NCI-H446 treated with DMSO at 0.1 percent for 48 hours (cell line): ENCODE data around the gene CNOT4.

Source experiments
- DNase-seq: peaks from one replicate; lab custom pipeline; 2025; lab: John Stamatoyannopoulos, UW

Gene CNOT4

DNA sequence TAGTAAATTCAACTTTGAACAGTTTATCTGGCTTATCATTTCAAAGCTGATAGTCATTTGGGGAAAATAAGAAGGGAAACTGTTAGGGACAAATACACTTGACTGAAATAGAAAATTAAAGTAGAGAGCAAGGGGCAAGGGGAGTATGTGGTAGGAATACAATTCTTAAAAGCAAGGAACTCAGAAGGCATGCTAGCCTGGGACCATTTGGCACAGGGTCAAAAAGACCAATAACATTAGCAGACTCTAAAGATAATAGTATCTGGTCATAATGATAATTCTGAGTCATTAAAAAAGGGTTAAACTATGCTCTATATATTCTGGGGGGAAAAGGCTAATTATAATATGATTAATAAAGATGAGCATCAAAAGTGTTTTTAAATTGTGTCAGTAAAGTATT, 112.2 kb downstream of the CNOT4 start:
- DNase-seq, result no peak

DNA sequence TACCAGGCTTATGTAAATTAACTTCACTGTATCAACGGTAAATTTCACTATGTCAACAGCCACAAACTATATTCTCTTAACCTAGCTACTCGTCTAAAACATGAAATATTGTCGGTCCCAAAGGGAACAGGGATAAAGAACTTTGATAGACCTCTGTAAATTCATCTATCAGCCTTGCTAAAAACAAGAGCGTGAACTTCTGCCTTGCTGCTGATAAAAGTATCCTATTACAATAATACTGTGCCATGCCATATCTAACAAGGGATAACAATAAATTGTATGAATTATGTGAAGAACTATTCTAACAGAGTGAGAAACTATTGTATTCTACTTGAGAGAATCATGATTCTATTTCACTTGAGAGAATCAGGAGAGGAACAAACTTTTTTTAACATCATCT, 117.2 kb downstream of the CNOT4 start:
- no peak for DNase-seq

DNA sequence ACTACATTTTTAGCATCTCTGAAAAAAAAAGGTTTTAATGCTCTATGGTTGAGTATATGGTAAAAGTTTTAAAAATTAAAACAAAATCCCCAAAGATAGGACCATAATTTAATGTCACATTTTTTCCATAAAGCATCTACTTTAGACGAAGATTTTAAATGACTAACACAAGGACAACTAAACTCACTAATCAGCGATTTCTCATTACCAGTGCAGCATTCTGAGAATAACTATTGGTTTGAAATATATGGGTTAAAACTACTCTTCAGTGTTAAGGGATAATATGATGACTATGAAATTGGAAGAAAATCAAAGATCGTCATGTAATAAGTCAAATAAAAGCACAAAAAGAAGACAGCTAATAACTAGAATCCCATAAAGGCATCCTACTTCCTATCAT, 118.4 kb downstream of the CNOT4 start:
- DNase-seq, result no peak

GRCh38 chr7:135390829-135391228, 119.1 kb downstream of the CNOT4 start:
- DNase-seq, result no peak

DNA sequence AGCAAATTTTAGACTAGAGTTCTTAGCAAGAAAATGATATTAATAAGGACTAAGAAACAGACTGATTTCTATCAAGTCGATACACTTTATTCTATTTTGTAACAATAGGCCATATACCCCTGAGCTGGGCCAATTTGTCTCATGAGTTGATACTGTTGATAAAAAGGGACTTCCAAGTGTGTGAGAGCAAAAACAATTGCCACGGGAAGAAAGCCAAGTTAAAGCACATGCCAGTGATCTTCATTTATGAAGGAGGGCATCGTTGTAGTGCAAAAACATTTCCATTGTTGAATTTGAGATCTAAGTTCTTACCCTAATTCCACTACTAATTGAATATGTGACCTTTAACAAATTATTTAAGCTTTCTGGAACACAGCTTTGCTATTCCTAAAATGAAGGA, 119.9 kb downstream of the CNOT4 start:
- no peak for DNase-seq

DNA sequence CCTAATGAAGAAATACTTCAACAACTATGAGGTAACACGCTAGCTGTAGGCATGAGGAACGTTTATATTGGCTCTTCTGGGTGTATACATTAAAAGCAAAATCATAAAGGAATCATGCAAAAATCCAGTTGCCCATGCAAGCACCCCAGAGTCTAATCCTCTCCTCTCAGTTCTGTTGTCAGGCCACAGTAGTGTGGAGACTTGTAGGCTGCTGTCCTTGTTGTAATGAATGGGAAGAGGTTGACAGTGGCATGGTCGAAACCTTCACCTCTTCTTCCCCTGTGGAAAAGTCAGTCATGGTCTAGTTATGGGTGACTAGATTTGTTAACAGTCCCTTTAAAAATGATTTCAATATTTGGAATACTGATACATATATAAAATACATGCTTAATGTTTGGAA, 121.3 kb downstream of the CNOT4 start:
- no peak for DNase-seq

DNA sequence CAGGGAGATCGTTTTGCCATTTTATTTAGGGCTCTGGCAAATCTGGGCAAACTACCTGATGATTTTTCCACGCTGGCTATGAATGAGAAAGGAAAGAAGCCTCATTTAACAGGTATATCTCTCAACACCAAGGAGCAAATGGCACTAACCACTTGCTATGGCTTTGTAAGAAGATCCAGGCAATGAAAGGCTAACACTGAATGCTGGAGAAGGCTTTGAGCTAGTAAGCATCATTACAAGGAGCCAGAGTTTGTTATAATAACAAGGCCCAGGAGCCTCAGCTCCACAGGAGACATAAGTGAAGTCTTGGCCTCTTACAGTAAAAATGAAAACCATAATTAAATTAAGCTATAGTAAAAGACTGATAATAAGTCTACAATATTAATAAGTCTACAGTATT, 123.1 kb downstream of the CNOT4 start:
- no peak for DNase-seq

DNA sequence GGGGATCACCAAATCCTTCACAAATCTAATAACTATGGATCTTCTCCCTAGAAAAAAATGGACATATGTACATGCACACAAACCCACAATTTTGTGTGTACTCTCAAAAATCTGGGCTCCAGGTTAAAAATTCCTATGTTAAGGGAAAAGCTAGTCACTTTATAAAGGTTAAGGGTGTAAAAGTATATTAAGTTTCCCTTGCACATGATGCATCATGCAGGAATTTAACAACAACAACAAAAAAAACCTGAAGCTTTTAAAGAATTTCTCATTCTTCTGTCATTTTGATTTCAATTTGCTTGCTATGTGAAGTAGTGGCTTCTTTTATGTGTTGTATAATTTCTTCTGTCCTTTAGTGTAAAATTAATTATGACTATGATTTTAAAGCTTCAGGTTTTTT, 123.7 kb downstream of the CNOT4 start:
- DNase-seq, result no peak

- no peak for DNase-seq
Observed at GRCh38 chr7:135385209-135385608, 124.7 kb downstream of the CNOT4 start.

DNA sequence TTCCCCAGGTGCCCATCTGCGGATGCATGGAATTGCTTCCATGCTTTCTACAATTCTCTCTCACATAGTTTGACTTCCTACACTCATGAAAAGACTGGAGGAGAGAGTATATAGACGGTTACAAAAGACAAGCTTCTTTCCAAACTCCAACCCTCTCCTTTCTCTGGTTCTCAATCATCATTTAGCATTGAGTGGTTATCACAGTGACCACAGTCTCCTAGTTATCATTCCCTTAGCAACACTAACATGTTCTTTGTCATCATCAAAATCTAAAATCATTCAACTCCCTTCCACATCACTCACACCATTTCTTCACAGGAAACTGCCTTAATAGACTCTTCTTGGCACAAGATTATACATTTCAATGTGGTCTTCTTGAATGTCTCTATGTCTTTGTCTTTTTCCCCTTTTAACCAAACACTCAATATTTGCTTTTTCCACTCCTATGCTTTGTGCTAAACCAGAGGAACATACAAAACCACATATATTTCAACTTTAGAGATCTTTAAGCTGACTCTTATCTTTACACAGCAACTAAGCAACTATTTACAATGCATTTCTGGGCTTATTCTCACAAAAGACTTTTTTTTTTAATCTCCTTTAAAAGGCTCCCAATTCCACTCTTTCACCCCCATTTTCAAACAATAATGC, 126.3 kb downstream of the CNOT4 start:
- DNase-seq, result no peak

DNA sequence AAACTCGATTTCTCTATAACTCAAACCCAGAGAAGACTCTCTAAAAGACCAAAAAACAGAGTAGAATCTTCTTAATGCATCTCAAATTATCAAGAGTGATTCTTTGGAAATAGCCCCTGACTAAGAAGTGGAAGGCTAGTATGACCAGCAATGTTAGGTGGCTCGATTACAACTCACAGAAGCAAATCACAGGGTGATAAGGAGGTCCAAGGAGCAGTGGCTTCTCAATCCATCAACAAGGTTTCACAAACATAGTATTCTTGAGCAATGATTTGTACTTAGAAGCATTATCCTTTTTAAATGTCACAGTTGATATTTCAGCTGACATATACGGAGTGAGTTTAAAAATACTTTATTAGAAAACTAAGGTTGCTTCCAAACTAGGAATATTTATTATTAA, 127.7 kb downstream of the CNOT4 start:
- DNase-seq, result no peak

GRCh38 chr7:135381369-135381768, 128.5 kb downstream of the CNOT4 start:
- no peak for DNase-seq

DNA sequence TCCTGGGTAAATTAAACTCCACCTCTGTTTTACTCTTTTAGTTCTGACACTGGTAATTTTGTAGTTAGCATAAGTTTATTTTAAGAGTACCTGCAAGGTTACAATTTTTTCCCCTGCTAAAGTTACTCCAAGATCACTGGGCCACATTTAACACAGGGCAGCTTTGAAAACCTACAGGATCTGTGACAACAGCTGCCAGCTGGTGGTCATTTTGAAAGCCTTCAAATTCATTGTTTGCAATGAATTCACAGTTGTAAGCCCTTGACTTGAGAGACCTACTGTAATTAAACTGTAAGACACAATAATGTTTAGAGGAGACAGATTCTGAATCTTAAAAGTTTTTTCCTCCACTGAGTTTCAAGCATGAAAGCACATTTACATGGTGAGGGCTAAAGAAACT, 129.6 kb downstream of the CNOT4 start:
- DNase-seq, result no peak

DNA sequence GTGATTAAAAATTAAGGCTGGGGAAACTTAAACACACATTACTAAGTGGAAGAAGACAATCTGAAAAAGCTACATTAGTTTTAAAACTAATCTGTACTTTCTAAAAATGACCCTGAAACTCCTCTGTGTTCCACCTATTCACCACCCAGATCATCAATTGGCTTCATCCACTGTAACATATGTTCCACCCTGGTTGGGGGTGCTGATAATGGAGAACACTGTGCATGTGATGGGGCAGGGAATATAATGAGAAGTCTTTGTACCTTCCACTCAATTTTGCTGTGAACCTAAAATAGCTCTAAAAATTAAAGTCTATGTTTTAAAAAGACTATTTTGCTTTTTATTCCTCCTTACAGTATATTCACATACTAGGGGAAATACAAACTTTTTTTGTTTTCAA, 132.7 kb downstream of the CNOT4 start:
- no peak for DNase-seq

- DNase-seq, result no peak
Observed at GRCh38 chr7:135375908-135376699, 133.8 kb downstream of the CNOT4 start.

DNA sequence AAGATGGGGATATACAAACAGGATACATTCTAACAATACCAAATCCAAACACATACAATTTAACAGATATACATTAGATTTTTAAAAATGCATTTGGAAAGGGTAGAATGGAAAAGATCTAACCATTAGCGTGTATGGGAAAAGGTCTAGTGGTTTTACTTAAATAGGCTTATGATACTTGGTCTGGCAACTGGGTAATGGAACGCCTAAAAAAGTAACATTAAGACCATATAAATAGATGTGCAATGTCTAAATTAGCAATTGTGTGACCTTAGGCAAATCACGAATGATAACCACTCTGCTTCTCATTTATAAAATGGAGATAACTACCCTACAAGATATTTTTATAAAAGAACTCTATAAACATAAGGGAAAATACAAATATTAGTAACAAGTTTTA, 135.2 kb downstream of the CNOT4 start:
- no peak for DNase-seq

- DNase-seq, result no peak
Observed at GRCh38 chr7:135372222-135372621, 137.7 kb downstream of the CNOT4 start.

- DNase-seq, result no peak
Observed at GRCh38 chr7:135370656-135371055, 139.2 kb downstream of the CNOT4 start.

DNA sequence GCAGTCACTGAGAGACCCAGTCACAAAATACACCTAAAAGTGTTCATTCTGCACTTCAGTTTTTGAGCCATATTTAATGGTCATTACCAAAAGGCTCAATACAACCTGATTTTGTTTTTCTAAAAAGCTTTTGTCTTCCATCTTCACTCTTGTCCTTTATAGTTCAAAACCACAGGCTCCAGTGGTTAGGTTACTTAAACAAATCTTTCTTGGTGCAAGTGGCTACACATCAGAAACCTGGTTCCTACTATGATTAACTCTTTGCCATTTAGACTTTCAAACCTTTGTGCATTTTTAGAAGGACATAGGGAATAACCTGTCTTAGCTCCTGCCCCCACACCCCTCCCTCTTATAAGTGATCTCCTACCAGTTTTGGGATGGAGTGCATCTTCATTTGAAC, 140.5 kb downstream of the CNOT4 start:
- no peak for DNase-seq

GRCh38 chr7:135368416-135369186, 141.3 kb downstream of the CNOT4 start:
- DNase-seq, result no peak

- DNase-seq, result no peak
Observed at GRCh38 chr7:135366843-135367508, 142.9 kb downstream of the CNOT4 start.

DNA sequence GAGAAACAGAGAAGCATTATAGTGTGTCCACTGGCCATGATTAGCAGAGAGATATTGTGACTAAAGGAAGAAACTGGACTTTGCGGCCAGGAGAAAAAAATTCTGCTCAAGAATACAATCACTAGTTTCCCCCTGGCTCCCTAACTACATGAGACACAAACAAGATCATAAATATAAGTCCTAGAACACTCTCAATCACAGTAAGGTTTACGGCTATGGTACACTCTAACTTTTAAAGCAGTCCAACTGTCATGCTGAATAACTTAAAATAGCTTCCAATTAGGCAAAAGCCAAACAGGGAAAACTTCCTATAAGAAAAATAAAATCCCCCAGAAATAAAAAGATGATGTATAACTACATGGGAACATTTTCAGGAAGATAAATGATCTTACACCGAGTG, 144.2 kb downstream of the CNOT4 start:
- DNase-seq, result no peak

GRCh38 chr7:135364206-135364605, 145.7 kb downstream of the CNOT4 start:
- no peak for DNase-seq
